Lung (tissue), 12 donors: ENCODE results near the gene SPIN3. TPM values are rescaled to one million over a fixed set of nuclear protein-coding genes. Genes with fewer than 3 reads are reported as not detected.

Source experiments
- ATAC-seq: fragments of 200-7000 bp; cut with Tn5 transposase; one replicate; pipeline ENCODE4 v1.9.1; 2020; ENCODE audit warnings: moderate number of reproducible peaks; ENCODE audit not compliant: insufficient read depth, low FRiP score
- DNase-seq, 3 donors: peaks; one replicate each; pipeline ENCODE4 v3.0.0-alpha.2; 2013 to 2017
- H3K27ac ChIP-seq, 2 donors: one replicate each; pipeline ENCODE4 v1.5.1; 2013; ENCODE audit warnings: mild to moderate bottlenecking in 2 of 2, moderate library complexity in 2 of 2, control low read depth in 1 of 2, inconsistent platforms in 1 of 2, low read depth in 1 of 2, low read length in 1 of 2
- H3K27me3 ChIP-seq, 3 donors: one replicate each; pipeline ENCODE4 v1.5.1; 2013; ENCODE audit warnings: low read length in 2 of 3; ENCODE audit not compliant: control insufficient read depth in 3 of 3, insufficient read depth in 3 of 3
- H3K36me3 ChIP-seq, 4 donors: one replicate each; pipeline ENCODE4 v1.5.1; 2013; ENCODE audit warnings: low read length in 4 of 4, mild to moderate bottlenecking in 1 of 4, moderate library complexity in 1 of 4; ENCODE audit not compliant: control insufficient read depth in 4 of 4, insufficient read depth in 4 of 4
- H3K4me1 ChIP-seq, 5 donors: one replicate each; pipeline ENCODE4 v1.5.1; 2013; ENCODE audit warnings: low read length in 5 of 5, mild to moderate bottlenecking in 2 of 5, moderate library complexity in 1 of 5; ENCODE audit not compliant: control insufficient read depth in 5 of 5, insufficient read depth in 5 of 5
- H3K4me3 ChIP-seq: one replicate; pipeline ENCODE4 v1.5.1; 2013; ENCODE audit warnings: mild to moderate bottlenecking, control low read depth, moderate library complexity
- H3K9ac ChIP-seq, 2 donors: one replicate each; pipeline ENCODE4 v1.5.1; 2013; ENCODE audit warnings: low read length in 2 of 2, control low read depth in 1 of 2; ENCODE audit not compliant: insufficient read depth in 1 of 2
- H3K9me3 ChIP-seq, 4 donors: one replicate each; pipeline ENCODE4 v1.5.1; 2013; ENCODE audit warnings: low read length in 3 of 4, mild to moderate bottlenecking in 1 of 4, moderate library complexity in 1 of 4; ENCODE audit not compliant: control insufficient read depth in 4 of 4, insufficient read depth in 3 of 4
- WGBS, 2 donors: extraction: QIAGEN DNeasy Blood & Tissue Kit; methylation state at CpG; one replicate each; pipeline ENCODE4 v1.1.7; 2013; 5-methylcytosine and 5-hydroxymethylcytosine counted together
- polyA plus RNA-seq, 2 donors: library from polyadenylated mRNA; stranded (reverse); fragments of 200-250 nt; gene quantifications; one replicate each; pipeline ENCODE4 v1.2.1, GENCODE V29; 2013
- total RNA-seq, 2 donors: library from RNA; depleted of rRNA in 1 of 2; stranded (reverse); fragments of >200 nt in 1 of 2; gene quantifications; one replicate each; pipeline ENCODE4 v1.2.1, GENCODE V29; 2014 to 2021
- TF ChIP-seq, protein P1 (sequence below): IDR thresholded peaks from 2 replicates; pipeline ENCODE4 v1.5.1; 2012; ENCODE audit warnings: mild to moderate bottlenecking; ENCODE audit errors: control extremely low read depth, extremely low read depth
- donor health status: control.
- donor health status: control.
- donor health status: Bipolar disorder and iron deficiency.
- donor health status: healthy.
- donor health status: DM: yes; HTN: yes; CAD: no.

The SPIN3 gene
- total and polyA plus RNA-seq, 4 donors: 3.5 to 18.5 (median 8.7) TPM

DNA sequence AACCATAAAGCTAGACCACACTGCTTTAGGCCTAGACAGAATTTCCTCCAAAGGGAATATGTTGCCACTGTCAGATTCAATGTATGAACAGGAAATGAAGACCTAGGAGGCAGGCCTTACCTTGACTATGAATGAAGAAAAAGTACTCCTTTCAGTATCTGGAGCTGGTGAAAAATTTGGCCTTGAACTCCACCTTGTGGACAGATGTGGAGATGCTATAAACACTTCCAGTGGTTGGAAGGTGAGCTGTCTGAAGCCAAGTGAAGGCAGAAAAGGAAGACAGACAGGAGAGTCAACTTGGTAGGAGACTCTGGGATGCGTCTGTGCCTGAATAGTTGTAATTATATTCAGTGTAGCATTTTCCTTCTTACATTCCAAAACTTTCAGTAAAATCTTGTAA lies 17.2 kb downstream of the SPIN3 start:
- peak; percentile 18 to 55 (median 19) for DNase-seq
- TF ChIP-seq, protein P1, sequence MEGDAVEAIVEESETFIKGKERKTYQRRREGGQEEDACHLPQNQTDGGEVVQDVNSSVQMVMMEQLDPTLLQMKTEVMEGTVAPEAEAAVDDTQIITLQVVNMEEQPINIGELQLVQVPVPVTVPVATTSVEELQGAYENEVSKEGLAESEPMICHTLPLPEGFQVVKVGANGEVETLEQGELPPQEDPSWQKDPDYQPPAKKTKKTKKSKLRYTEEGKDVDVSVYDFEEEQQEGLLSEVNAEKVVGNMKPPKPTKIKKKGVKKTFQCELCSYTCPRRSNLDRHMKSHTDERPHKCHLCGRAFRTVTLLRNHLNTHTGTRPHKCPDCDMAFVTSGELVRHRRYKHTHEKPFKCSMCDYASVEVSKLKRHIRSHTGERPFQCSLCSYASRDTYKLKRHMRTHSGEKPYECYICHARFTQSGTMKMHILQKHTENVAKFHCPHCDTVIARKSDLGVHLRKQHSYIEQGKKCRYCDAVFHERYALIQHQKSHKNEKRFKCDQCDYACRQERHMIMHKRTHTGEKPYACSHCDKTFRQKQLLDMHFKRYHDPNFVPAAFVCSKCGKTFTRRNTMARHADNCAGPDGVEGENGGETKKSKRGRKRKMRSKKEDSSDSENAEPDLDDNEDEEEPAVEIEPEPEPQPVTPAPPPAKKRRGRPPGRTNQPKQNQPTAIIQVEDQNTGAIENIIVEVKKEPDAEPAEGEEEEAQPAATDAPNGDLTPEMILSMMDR: peak; percentile 45
- H3K9me3 ChIP-seq: no peaks in the 10 kb centered on the region
- H3K4me3 ChIP-seq: no peak overlapping the region
- peaks cover 0 to 5% (median 3%) of the 10 kb centered on the region in 4 donors for H3K36me3 ChIP-seq
- WGBS, 2 donors: 27 to 75% methylated on average over 1 of the region's 1 CpG
- peaks cover 0 to 24% (median 18%) of the 10 kb centered on the region in 3 donors for H3K27me3 ChIP-seq
- no peaks in the 10 kb centered on the region for H3K4me1 ChIP-seq
- peak; percentile 72 for ATAC-seq
- no peak overlapping the region for H3K9ac ChIP-seq
- H3K27ac ChIP-seq: no peak overlapping the region

DNA sequence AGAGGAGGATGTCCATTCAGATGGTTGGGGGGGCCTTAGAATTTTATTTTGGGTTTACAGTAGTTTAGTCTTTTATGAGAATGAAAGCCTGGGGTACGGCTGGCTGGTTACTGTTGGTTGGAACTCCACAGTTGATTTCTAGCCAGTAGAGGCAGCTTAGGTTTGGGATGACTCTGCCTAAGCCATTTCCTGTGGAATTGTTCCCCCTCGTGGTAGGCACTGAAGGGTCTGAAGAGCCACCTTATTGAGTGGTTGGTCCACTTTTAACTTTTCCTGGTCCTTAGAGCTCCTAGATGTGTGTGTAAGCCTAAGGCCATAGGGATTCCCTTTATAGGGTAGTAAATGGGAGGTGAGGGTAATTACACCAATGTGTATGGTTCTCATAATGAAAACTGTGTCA lies 19.7 kb downstream of the SPIN3 start:
- 42 to 78% methylated on average over 2 of the region's 2 CpGs for WGBS, 2 donors
- Histone ChIP-seq H3K9me3 (no peaks in the 10 kb centered on the region), H3K4me1 (no peaks in the 10 kb centered on the region), H3K27me3 (peaks cover 0 to 24% (median 18%) of the 10 kb centered on the region in 3 donors), H3K9ac (no peak overlapping the region), H3K4me3 (no peak overlapping the region), H3K27ac (no peak overlapping the region), H3K36me3 (peaks cover 0 to 5% (median 3%) of the 10 kb centered on the region in 4 donors)
- ATAC-seq: no peak
- TF ChIP-seq, protein P1: no peak
- peak in 1 of 3 donors; percentile 13 for DNase-seq

DNA sequence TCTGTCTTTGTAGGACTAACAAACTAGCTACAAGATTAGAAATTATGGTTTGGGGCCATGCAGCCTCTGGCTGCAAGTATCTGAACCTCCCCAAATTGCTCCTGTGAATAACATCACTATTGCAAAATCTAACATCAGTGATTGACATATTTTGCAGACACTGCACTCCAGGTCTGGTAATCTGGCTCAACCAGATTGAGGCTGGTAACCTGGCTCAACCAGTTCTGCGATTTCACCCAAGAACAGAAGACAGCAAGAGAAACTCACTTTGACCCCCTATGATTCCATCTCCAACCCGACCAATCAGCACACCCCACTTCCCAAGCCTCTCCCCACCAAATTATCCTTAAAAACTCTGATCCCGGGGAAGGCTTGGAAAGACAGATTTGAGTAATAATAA lies 20.9 kb downstream of the SPIN3 start:
- Histone ChIP-seq H3K4me1 (no peaks in the 10 kb centered on the region), H3K27me3 (peaks cover 0 to 19% (median 16%) of the 10 kb centered on the region in 3 donors), H3K9me3 (no peaks in the 10 kb centered on the region), H3K36me3 (peaks cover 0 to 5% (median 3%) of the 10 kb centered on the region in 4 donors), H3K4me3 (no peak overlapping the region), H3K27ac (no peak overlapping the region), H3K9ac (no peak overlapping the region)
- WGBS, 2 donors: 70 to 87% methylated on average over 3 of the region's 3 CpGs
- ATAC-seq (no peak), DNase-seq (no peak)
- TF ChIP-seq, protein P1: no peak

DNA sequence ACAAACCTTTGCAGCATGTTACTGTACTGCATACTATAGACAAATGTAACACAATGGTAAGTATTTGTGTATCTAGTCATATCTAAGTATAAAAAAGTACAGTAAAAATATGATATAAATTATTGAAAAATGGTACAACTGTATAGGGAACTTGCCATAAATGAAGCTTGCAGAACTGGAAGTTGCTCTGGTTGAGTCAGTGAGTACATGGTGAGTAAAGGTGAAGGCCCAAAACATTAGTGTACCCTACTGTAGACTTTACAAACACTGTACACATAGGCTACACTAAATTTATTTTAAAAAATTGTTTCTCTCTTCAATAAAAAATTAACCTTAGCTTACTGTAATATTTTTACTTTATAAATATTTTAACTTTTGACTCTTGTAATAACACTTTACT lies 25.8 kb downstream of the SPIN3 start:
- Histone ChIP-seq H3K9me3 (no peaks in the 10 kb centered on the region), H3K4me3 (no peak overlapping the region), H3K9ac (no peak overlapping the region), H3K27me3 (peaks cover 0 to 11% (median 10%) of the 10 kb centered on the region in 3 donors), H3K36me3 (no peaks in the 10 kb centered on the region), H3K4me1 (no peaks in the 10 kb centered on the region), H3K27ac (no peak overlapping the region)
- DNase-seq (no peak), ATAC-seq (no peak)
- TF ChIP-seq, protein P1: no peak
